H1 (cell line): Measurements from ENCODE around the gene ADAMTS4. TPM values are rescaled to one million over a fixed set of nuclear protein-coding genes. Genes with fewer than 3 reads are reported as not detected.

Experiments
- CTCF ChIA-PET: fragments of 300-600 bp; sonication (Branson Sonifier 250); formaldehyde crosslinking; loops from one replicate; lab custom pipeline; 2021; ENCODE audit not compliant: partially characterized antibody; lab: Charles Lee
- POLR2A ChIA-PET: fragments of 300-600 bp; sonication (Branson Sonifier 250); formaldehyde crosslinking; loops from one replicate; lab custom pipeline; 2021; ENCODE audit warnings: inconsistent platforms; ENCODE audit not compliant: partially characterized antibody; lab: Charles Lee
- DNase-seq, 2 experiments: peaks; one replicate each; pipeline versions ENCODE4 v3.0.0 to v3.0.0-alpha.2; 2010 to 2022; ENCODE audit warnings: low spot score in 2 of 2, low read depth in 1 of 2, mixed read lengths in 1 of 2
- FAIRE-seq: peaks from 2 replicates; lab custom pipeline; 2011; peaks lifted over from hg19 to GRCh38; lab: Jason Lieb, UNC
- H2AFZ ChIP-seq: 2 replicates; pipeline ENCODE4 v1.8.1; 2012; ENCODE audit warnings: low read length, inconsistent platforms
- H2AK5ac ChIP-seq: 2 replicates; pipeline ENCODE4 v1.6.1; 2013; ENCODE audit warnings: low read depth, low read length
- H2BK120ac ChIP-seq: replicated peaks from 2 replicates; pipeline ENCODE3; 2013; ENCODE audit warnings: low read depth, low read length, inconsistent platforms
- H2BK12ac ChIP-seq: 2 replicates; pipeline ENCODE4 v1.6.1; 2013; ENCODE audit warnings: low read depth, low read length
- H2BK15ac ChIP-seq: 2 replicates; pipeline ENCODE4 v1.6.1; 2013; ENCODE audit warnings: low read length
- H2BK20ac ChIP-seq: 2 replicates; pipeline ENCODE4 v1.6.1; 2013; ENCODE audit warnings: low read length
- H2BK5ac ChIP-seq: 2 replicates; pipeline ENCODE4 v1.6.1; 2013; ENCODE audit warnings: low read depth, low read length
- H3K14ac ChIP-seq: 2 replicates; pipeline ENCODE4 v1.6.1; 2013; ENCODE audit warnings: inconsistent platforms; ENCODE audit not compliant: insufficient read length
- H3K18ac ChIP-seq: 2 replicates; pipeline ENCODE4 v1.6.1; 2013; ENCODE audit warnings: low read length; ENCODE audit errors: extremely low read depth
- H3K23ac ChIP-seq: 2 replicates; pipeline ENCODE4 v1.6.1; 2013; ENCODE audit warnings: inconsistent platforms; ENCODE audit not compliant: insufficient read length
- H3K23me2 ChIP-seq: 2 replicates; pipeline ENCODE4 v1.6.1; 2013; ENCODE audit warnings: low read depth, low read length
- H3K27ac ChIP-seq: 2 replicates; pipeline ENCODE4 v1.6.1; 2011; ENCODE audit warnings: low read depth, low read length, inconsistent platforms
- H3K27me3 ChIP-seq, 4 experiments: replicated peaks in 1 of 4; 1 replicate in 1 of 4; 2 replicates in 3 of 4; pipeline versions ENCODE4 v1.6.1 to v1.8.1; 2011 to 2013; ENCODE audit warnings: low read length in 3 of 4, mild to moderate bottlenecking in 3 of 4, inconsistent platforms in 2 of 4, mixed read lengths in 2 of 4, moderate library complexity in 1 of 4; ENCODE audit not compliant: control insufficient read depth in 3 of 4, insufficient read depth in 3 of 4; ENCODE audit errors: extremely low read depth in 1 of 4
- H3K36me3 ChIP-seq, 4 experiments: 2 replicates each; pipeline versions ENCODE4 v1.6.1 to v1.8.1; 2011 to 2013; ENCODE audit warnings: mild to moderate bottlenecking in 4 of 4, low read length in 3 of 4, moderate library complexity in 2 of 4, control low read depth in 1 of 4, inconsistent platforms in 1 of 4; ENCODE audit not compliant: insufficient read depth in 4 of 4, control insufficient read depth in 2 of 4
- H3K4ac ChIP-seq: replicated peaks from 2 replicates; pipeline ENCODE3; 2013; ENCODE audit warnings: low read length, low read depth, mixed read lengths, inconsistent platforms; ENCODE audit not compliant: insufficient read length
- H3K4me1 ChIP-seq, 4 experiments: replicated peaks in 1 of 4; 1 replicate in 1 of 4; 2 replicates in 3 of 4; pipeline versions ENCODE4 v1.6.1 to v1.8.1; 2011 to 2013; ENCODE audit warnings: low read length in 3 of 4, inconsistent platforms in 2 of 4, mixed read lengths in 1 of 4; ENCODE audit not compliant: insufficient read depth in 4 of 4, control insufficient read depth in 3 of 4
- H3K4me2 ChIP-seq, 2 experiments: 2 replicates each; pipeline versions ENCODE4 v1.6.1 to v1.8.1; 2011 to 2013; ENCODE audit warnings: low read depth in 2 of 2, low read length in 2 of 2, control low read depth in 1 of 2, inconsistent platforms in 1 of 2, mild to moderate bottlenecking in 1 of 2; ENCODE audit not compliant: insufficient read depth in 1 of 2
- H3K4me3 ChIP-seq, 4 experiments: fragments of 200-600, 300-600 bp in 1 of 4; sonication (generic), shearing (Covaris generic), sonication (Bioruptor Twin) in 1 of 4; 2 replicates each; pipeline versions ENCODE4 v1.5.1 to v1.8.1; 2011 to 2016; ENCODE audit warnings: low read length in 4 of 4, low read depth in 3 of 4, control low read depth in 2 of 4, inconsistent platforms in 2 of 4, mild to moderate bottlenecking in 2 of 4, mixed read lengths in 1 of 4, moderate library complexity in 1 of 4; ENCODE audit not compliant: insufficient read depth in 2 of 4; ENCODE audit errors: extremely low read depth in 1 of 4
- H3K56ac ChIP-seq: replicated peaks from 2 replicates; pipeline ENCODE3; 2013; ENCODE audit warnings: low read depth, mild to moderate bottlenecking, mixed read lengths, low read length, inconsistent platforms; ENCODE audit not compliant: insufficient read length
- H3K79me1 ChIP-seq: 2 replicates; pipeline ENCODE4 v1.6.1; 2013; ENCODE audit warnings: low read depth, low read length, control low read depth
- H3K79me2 ChIP-seq, 2 experiments: 2 replicates each; pipeline versions ENCODE4 v1.6.1 to v1.8.1; 2012 to 2013; ENCODE audit warnings: low read length in 2 of 2, mild to moderate bottlenecking in 2 of 2, inconsistent platforms in 1 of 2; ENCODE audit not compliant: insufficient read depth in 2 of 2, control insufficient read depth in 1 of 2
- H3K9ac ChIP-seq, 4 experiments: replicated peaks in 1 of 4; 1 replicate in 1 of 4; 2 replicates in 3 of 4; pipeline versions ENCODE4 v1.6.1 to v1.8.1; 2011 to 2013; ENCODE audit warnings: low read depth in 3 of 4, low read length in 3 of 4, control low read depth in 2 of 4, mild to moderate bottlenecking in 2 of 4, moderate library complexity in 2 of 4, inconsistent platforms in 1 of 4; ENCODE audit errors: extremely low read depth in 1 of 4
- H3K9me3 ChIP-seq, 2 experiments: 2 replicates each; pipeline versions ENCODE4 v1.6.1 to v1.8.1; 2012 to 2013; ENCODE audit warnings: mild to moderate bottlenecking in 2 of 2, moderate library complexity in 2 of 2, control low read depth in 1 of 2, inconsistent platforms in 1 of 2, low read depth in 1 of 2, low read length in 1 of 2, mixed read lengths in 1 of 2; ENCODE audit not compliant: insufficient read depth in 2 of 2
- H4K20me1 ChIP-seq, 2 experiments: replicated peaks in 1 of 2; 2 replicates each; pipeline versions ENCODE3 to v1.8.1; 2011 to 2013; ENCODE audit warnings: inconsistent platforms in 2 of 2, low read length in 2 of 2, mild to moderate bottlenecking in 1 of 2; ENCODE audit not compliant: insufficient read depth in 2 of 2, control insufficient read depth in 1 of 2
- H4K5ac ChIP-seq: 2 replicates; pipeline ENCODE4 v1.6.1; 2013; ENCODE audit warnings: low read length, low read depth, mixed read lengths, inconsistent platforms; ENCODE audit not compliant: insufficient read length
- H4K8ac ChIP-seq: 2 replicates; pipeline ENCODE4 v1.8.0; 2013; ENCODE audit warnings: mild to moderate bottlenecking, moderate library complexity, low read length, inconsistent platforms; ENCODE audit not compliant: insufficient read depth; ENCODE audit errors: extremely low read depth
- H4K91ac ChIP-seq: replicated peaks from 2 replicates; pipeline ENCODE3; 2013; ENCODE audit warnings: low read length, mixed read lengths, inconsistent platforms; ENCODE audit not compliant: insufficient read length
- POLR2A ChIP-seq, 2 experiments: IDR thresholded peaks; 1 replicate in 1 of 2; 2 replicates in 1 of 2; pipeline ENCODE4 v1.6.1; 2011; ENCODE audit warnings: low read depth in 2 of 2, low read length in 2 of 2, mild to moderate bottlenecking in 2 of 2; ENCODE audit errors: control extremely low read depth in 1 of 2
- TCF12 ChIP-seq: IDR thresholded peaks from 2 replicates; pipeline ENCODE4 v1.6.1; 2011; ENCODE audit warnings: low read depth, mild to moderate bottlenecking, low read length
- WGBS, 2 experiments: shearing (Covaris generic) in 1 of 2; methylation state at CpG; one replicate each; pipeline versions ENCODE4 v1.1.6 to v1.1.7; 2013 to 2015; ENCODE audit warnings: low lambda C conversion rate in 2 of 2, mixed read lengths in 2 of 2, inconsistent platforms in 1 of 2, low coverage in 1 of 2, missing lambda C conversion rate in 1 of 2; ENCODE audit not compliant: insufficient replicate concordance in 2 of 2, insufficient coverage in 1 of 2, insufficient read length in 1 of 2; ENCODE audit errors: extremely low coverage in 1 of 2, missing lambda C conversion rate in 1 of 2; 5-methylcytosine and 5-hydroxymethylcytosine counted together
- polyA plus RNA-seq, 7 experiments: library from polyadenylated mRNA; depleted of rRNA in 3 of 7; stranded (reverse) in 5 of 7; unstranded in 2 of 7; fragments of >200 nt in 5 of 7; fragments of 200-250 nt in 2 of 7; gene quantifications; 1 replicate in 5 of 7; 2 replicates in 1 of 7; 4 replicates in 1 of 7; pipeline versions ENCODE4 v1.2.1 to v1.2.3, GENCODE V29; 2011 to 2013; ENCODE audit warnings: missing spikeins in 2 of 7, mixed read lengths in 2 of 7
- total RNA-seq: library from RNA; stranded (reverse); fragmentation: NEBNext Ultra II Directional; extraction: Animal tissue kit (Norgen Biotek cat#: 25700); gene quantifications from 2 replicates; pipeline ENCODE4 v1.2.1, GENCODE V29; 2021

The ADAMTS4 gene
- total and polyA plus RNA-seq, 2 of the 8 experiments (the other 6 are each of a cell fraction or from before 2014, with no cell fraction given), result 4.6 to 7.2 TPM

DNA sequence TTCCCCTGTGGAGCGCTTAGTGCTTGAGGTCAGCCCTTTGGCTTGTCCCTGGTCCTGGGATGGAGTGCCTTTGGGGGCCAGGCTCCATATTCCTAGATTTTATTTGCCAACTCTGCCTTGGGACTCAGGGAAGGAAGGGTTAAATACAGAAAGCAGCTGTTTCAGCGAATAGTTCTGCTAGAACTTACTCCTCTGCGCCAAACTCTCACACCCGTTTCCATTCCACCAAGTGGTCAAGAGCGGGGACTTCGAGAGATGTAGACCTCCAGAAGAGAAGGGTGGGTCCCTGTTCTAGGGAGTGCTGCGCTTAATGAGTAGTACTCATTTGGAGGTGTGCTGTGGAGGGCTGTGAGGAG is 26.3 kb upstream of the ADAMTS4 start:
- no peak overlapping the region for H4K8ac ChIP-seq
- H4K20me1 ChIP-seq, result no peaks in the 10 kb centered on the region
- no peak for FAIRE-seq
- H4K91ac ChIP-seq, result no peak overlapping the region
- no peaks in the 10 kb centered on the region for H3K79me2 ChIP-seq
- H3K14ac ChIP-seq, result no peak overlapping the region
- 89% methylated on average over 7 of the region's 7 CpGs; no CpG with 5 or more reads in 1 of the 2 experiments for WGBS, 2 experiments
- H3K23ac ChIP-seq, result no peak overlapping the region
- no peak for TF ChIP-seq TCF12
- TF ChIP-seq POLR2A (IDR thresholded peaks at IDR 0.05; ENCODE audit: control extremely low read depth in 1 of 2, low read depth in 2 of 2, low read length in 2 of 2), result no peak
- peak overlapping the region; percentile 71 for H2AFZ ChIP-seq
- no peaks in the 10 kb centered on the region for H3K79me1 ChIP-seq
- H3K4me1 ChIP-seq, result peaks cover 2 to 6% (median 4%) of the 10 kb centered on the region in 4 experiments
- H2AK5ac ChIP-seq, result no peak overlapping the region
- H3K4ac ChIP-seq, result no peak overlapping the region
- H3K18ac ChIP-seq, result 0 out of 2 replicates have a peak overlapping the region, but pooled peaks have one; percentile 62
- peak overlapping the region in 1 of 2 experiments; percentile 1; a peak in 2 of 4 replicates for H3K4me2 ChIP-seq
- H2BK120ac ChIP-seq, result no peak overlapping the region
- H2BK15ac ChIP-seq, result peak overlapping the region; percentile 53; the same call in 1 of the 2 replicates
- H3K23me2 ChIP-seq, result peaks cover 8% of the 10 kb centered on the region
- H3K27ac ChIP-seq, result no peak overlapping the region
- H3K9me3 ChIP-seq, result no peaks in the 10 kb centered on the region
- H3K36me3 ChIP-seq, result peaks cover 0 to 10% (median 8%) of the 10 kb centered on the region in 4 experiments; a peak in 5 of 8 replicates
- no peak for DNase-seq
- H3K27me3 ChIP-seq, result 0 out of 7 replicates have a peak, but pooled peaks cover 0 to 2% (median 0%) of the 10 kb centered on the region in 4 experiments
- no peak overlapping the region for H3K56ac ChIP-seq
- H3K4me3 ChIP-seq, result peak overlapping the region in 1 of 4 experiments; percentile 6; a peak in 1 of 8 replicates
- ChIA-PET CTCF (interaction anchor here (0.6 to 23.7 kb wide), 19 partner anchors 8 to 202 kb away, joined by 3 to 427 read pairs (median 16); partner anchors contain the start of genes ADAMTS4, B4GALT3, FCER1G and NDUFS2), POLR2A (interaction anchor here (0.5 to 2.2 kb wide), 12 partner anchors 8 to 213 kb away, joined by 3 to 26 read pairs (median 4); partner anchors contain the start of genes ADAMTS4 and NDUFS2)
- H2BK20ac ChIP-seq, result 0 out of 2 replicates have a peak overlapping the region, but pooled peaks have one; percentile 43
- H2BK5ac ChIP-seq, result peak overlapping the region; percentile 55; the same call in 1 of the 2 replicates
- H3K9ac ChIP-seq, result no peak overlapping the region
- H2BK12ac ChIP-seq, result no peak overlapping the region
- H4K5ac ChIP-seq, result peak overlapping the region; percentile 7
